ENCODE measurements around the gene NFE2L3.

DNA sequence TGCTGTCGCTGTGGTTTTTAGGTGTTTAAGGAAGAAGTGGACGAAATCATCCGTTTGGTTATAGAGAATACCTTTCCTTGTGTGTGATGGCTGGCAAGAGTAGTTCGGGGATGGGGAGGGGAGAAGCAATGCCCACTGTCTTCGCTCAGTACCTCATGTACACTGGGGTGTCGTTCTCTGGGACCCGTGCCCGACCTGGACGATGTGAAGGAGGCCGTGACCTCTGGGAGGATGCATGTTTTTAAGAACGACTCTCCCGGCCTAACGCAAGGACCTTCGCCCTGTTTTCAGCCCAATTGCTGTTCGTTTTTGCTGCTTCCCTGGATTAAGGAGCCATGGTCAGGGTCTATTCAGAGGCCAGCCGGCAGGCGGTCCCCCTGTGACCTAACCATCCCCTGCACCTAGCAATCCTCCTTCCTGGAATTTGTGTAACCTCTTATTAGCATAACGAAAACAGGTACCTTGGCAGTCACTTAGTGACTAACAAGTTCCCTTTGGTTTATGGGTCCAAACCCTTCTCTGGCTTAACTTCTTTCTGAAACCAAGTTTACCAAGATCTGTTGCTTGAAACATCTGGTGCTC lies 1.3 kb downstream of the NFE2L3 start:
- TF ChIP-seq POLR2A (IDR thresholded peaks at IDR 0.05) (no peak), POLR2AphosphoS5 (IDR thresholded peaks at IDR 0.05) (no peak), EP300 (IDR thresholded peaks at IDR 0.05) (no peak)
- TF ChIP-seq, protein P1, sequence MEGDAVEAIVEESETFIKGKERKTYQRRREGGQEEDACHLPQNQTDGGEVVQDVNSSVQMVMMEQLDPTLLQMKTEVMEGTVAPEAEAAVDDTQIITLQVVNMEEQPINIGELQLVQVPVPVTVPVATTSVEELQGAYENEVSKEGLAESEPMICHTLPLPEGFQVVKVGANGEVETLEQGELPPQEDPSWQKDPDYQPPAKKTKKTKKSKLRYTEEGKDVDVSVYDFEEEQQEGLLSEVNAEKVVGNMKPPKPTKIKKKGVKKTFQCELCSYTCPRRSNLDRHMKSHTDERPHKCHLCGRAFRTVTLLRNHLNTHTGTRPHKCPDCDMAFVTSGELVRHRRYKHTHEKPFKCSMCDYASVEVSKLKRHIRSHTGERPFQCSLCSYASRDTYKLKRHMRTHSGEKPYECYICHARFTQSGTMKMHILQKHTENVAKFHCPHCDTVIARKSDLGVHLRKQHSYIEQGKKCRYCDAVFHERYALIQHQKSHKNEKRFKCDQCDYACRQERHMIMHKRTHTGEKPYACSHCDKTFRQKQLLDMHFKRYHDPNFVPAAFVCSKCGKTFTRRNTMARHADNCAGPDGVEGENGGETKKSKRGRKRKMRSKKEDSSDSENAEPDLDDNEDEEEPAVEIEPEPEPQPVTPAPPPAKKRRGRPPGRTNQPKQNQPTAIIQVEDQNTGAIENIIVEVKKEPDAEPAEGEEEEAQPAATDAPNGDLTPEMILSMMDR (IDR thresholded peaks at IDR 0.05): no peak

All from upper lobe of left lung (tissue), 4 donors.